ENCODE data around the gene ANXA3.

ANXA3 gene

GRCh38 chr4:78613522-78614321 lies 62.2 kb downstream of the ANXA3 start:
- no peak overlapping the region for H3K4me3 ChIP-seq (ENCODE audit: low read depth, low read length)
- in situ Hi-C loops (cut with HindIII; ENCODE audit: low sequenced_read_pairs): no loop called here
- TF ChIP-seq CTCF (IDR thresholded peaks at IDR 0.05; ENCODE audit: low read depth, low read length): no peak
- DNase-seq (ENCODE audit: low read depth, low spot score): no peak

DNA sequence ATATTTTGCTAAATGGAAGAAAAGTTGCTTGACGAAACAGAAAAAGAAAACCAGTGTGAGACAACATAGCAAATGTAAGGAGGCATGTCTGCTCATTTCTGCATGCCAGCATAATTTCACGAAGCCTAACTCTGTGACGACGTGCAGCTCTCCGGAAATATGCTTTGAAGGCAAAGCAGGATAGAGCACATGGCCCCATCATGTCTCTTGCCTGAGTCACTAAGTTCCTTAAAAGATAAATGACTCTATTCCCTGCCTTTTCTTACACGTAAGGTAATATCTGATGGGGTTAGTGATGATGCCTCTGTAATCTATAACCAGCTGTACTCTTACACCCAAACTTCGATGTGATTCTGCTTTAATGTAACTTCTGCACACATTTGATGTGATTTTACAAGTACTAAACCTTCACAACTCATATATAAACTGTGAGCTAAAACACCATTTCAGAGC lies 64.5 kb downstream of the ANXA3 start:
- peak; percentile 34 for DNase-seq (ENCODE audit: low read depth, low spot score)
- in situ Hi-C loops (cut with HindIII; ENCODE audit: low sequenced_read_pairs): no loop called here
- H3K4me3 ChIP-seq (ENCODE audit: low read depth, low read length): no peak overlapping the region
- no peak for TF ChIP-seq CTCF (IDR thresholded peaks at IDR 0.05; ENCODE audit: low read depth, low read length)

GRCh38 chr4:78618436-78618835 lies 66.9 kb downstream of the ANXA3 start:
- in situ Hi-C loops (cut with HindIII; ENCODE audit: low sequenced_read_pairs): no loop called here

DNA sequence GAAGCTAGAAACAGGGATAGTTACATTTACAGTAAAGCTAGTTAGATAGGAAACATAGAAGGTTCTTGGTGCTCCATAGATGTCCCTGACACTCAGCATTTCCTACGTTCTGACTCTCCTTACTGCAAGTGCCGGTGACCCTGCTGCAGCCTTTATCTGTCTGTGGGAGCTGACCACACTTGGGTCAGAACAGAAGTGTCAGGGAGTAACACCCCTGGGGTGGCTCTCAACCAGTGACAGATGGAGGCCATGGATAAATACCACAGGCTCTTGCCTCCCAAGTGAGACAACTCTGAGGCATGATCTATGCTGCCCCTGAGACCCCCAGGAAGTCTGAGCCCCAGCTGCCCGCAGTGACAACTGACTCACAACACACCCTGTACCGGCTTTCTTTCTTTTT lies 69.8 kb downstream of the ANXA3 start:
- in situ Hi-C loops (cut with HindIII; ENCODE audit: low sequenced_read_pairs): no loop called here
- no peak for DNase-seq (ENCODE audit: low read depth, low spot score)
- H3K4me3 ChIP-seq (ENCODE audit: low read depth, low read length): no peak overlapping the region
- TF ChIP-seq CTCF (IDR thresholded peaks at IDR 0.05; ENCODE audit: low read depth, low read length): no peak

More at GRCh38 chr4:78618436-78618835, 66.9 kb downstream of the ANXA3 start:
- H3K4me3 ChIP-seq (ENCODE audit: low read depth, low read length): no peak overlapping the region
- no peak for TF ChIP-seq CTCF (IDR thresholded peaks at IDR 0.05; ENCODE audit: low read depth, low read length)
- DNase-seq (ENCODE audit: low read depth, low spot score): no peak

GRCh38 chr4:78622253-78622979 lies 70.8 kb downstream of the ANXA3 start:
- no peak for TF ChIP-seq CTCF (IDR thresholded peaks at IDR 0.05; ENCODE audit: low read depth, low read length)
- H3K4me3 ChIP-seq (ENCODE audit: low read depth, low read length): no peak overlapping the region
- peak; percentile 39 for DNase-seq (ENCODE audit: low read depth, low spot score)
- in situ Hi-C loops (cut with HindIII; ENCODE audit: low sequenced_read_pairs): no loop called here

- in situ Hi-C loops (cut with HindIII; ENCODE audit: low sequenced_read_pairs): no loop called here
- no peak for TF ChIP-seq CTCF (IDR thresholded peaks at IDR 0.05; ENCODE audit: low read depth, low read length)
- no peak overlapping the region for H3K4me3 ChIP-seq (ENCODE audit: low read depth, low read length)
- DNase-seq (ENCODE audit: low read depth, low spot score): no peak
Measured at GRCh38 chr4:78624048-78624447, 72.5 kb downstream of the ANXA3 start.

Measured in astrocyte of the spinal cord (primary cell).